Activated CD8-positive, alpha-beta memory T cell treated with anti-CD3 and anti-CD28 coated beads, Interleukin-2, amount 50 U/mL, for 1 hour (primary cell): ENCODE results near the gene TRIM29.

Experiments used
- DNase-seq: peaks from one replicate; pipeline ENCODE4 v3.0.0-alpha.2; 2020; ENCODE audit errors: extremely low read depth

The TRIM29 gene

DNA sequence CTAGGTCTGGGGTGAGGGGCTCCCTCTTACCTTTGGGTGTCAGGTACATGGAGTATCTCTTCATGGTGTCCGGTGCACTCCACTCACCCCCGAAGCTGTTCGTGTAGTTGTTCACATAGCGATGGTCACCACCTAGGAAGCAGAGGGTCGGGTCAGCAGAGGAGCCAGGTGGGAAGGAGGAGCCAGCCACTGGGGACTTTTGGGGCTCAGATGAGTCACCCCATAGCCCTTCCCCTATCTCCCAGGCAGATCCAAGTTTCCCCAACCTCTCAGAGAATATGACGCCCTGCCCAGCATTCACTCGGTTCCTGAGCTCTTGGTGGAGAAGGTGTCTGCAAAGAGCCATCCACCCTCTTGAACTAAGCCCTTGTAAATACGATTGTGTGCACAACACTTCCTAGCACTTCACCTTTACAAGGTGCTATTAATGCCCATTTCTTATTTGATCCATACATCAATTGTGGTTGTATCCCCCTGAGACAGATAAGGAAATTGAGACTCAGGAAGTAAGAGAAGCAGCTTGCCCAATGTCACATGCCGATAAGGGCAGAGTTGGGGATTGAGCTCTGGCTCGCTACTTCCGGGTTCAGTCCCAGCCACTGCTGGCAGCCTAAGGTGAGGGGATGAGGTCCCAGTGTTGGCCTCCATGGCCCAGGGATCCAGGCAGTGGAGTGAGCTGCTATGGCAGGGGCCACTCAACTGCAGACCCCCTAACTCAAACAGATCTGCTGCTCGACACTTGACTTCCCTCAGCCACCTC, 14.8 kb downstream of the TRIM29 start:
- DNase-seq, result no peak

DNA sequence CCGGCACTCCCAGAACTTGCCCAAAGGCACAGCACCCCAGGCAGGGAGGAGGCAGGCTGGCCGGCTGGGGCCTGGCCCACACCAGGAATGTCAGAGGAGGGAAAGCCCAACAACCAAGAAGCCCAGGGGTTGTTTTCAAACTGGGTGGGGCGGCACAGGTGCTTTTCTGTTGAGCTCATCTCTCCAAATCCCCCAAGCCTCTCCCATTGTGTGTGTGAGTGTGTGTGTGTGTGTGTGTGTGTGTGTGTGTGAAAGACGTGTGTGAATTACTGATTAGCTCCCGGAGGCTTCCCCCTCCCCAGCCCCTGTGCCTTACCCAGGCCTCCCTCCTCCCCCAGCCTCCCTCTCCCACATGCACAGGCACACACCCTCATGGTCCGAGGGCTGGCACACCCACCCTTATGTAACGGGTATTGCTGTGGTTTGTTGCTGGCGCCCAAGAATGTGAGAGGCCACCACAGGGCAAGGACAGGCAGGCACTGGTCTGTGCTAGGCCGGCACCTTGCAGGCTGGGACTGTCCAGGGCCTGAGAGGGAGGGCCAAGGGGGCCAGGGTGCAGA, 15.9 kb downstream of the TRIM29 start:
- no peak for DNase-seq

DNA sequence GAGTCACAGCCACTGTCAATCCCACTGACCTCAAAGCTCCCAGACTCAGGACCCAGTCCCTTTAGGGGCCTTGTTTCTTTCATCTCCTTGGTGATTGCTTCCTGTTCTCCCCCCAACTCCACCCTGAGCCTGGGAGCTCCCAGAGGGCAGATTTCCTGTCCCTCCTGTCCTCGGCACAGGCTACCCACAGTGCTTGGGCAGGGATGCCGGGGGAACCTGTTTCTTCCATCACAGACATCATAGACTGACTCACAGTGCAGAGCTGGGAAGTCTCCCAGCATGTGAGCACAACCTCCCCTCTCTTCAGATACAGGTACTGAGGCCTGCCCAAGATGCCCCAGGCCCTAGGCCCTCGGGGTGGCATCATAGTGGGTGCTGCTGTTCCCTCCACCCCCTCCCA, 16.6 kb downstream of the TRIM29 start:
- DNase-seq, result no peak

DNA sequence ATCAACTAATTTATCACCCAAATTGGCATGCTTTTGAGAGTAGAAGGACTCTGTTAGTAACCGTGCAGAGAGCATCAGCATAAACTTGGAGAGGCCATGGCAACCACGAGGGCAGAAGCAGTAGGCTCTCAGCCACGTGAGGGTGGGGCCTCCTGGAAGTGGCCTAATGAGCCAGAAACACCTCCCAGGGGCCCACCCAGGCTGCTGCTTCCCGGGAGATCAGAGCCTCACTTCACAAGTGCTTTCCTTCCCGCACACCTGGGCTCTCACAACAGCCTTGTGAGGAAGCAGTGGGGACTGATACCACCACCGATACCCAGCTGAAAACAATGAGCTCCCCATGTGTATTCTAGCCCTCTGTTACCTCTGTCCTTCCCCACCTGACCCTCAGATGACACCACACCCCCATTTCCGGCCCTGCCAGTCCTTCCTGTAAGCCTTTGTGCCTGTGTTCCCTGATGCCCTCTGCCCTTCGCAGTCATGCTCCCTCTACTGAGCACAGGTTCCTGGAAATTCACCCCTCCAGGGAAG, 17.0 kb downstream of the TRIM29 start:
- DNase-seq, result no peak

DNA sequence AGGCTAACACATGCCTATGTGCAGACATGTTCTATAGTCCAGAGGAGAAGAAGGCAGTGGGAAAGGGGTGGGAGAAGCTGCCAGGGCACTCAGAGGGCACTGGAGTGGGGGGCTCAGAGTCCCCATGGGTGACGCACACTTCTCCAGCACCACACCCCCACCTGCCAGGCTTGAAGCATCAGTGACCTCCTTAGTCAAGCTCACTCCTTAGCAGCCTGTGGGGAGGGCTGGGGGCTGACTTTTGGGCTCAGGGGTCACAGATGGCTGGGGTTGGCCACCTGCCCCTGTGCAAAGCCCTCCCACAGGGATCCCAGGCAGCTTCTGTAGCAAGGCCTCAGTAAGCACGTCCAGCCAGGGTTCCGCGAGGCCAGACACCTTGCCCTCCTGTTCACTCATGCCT, 18.8 kb downstream of the TRIM29 start:
- no peak for DNase-seq

DNA sequence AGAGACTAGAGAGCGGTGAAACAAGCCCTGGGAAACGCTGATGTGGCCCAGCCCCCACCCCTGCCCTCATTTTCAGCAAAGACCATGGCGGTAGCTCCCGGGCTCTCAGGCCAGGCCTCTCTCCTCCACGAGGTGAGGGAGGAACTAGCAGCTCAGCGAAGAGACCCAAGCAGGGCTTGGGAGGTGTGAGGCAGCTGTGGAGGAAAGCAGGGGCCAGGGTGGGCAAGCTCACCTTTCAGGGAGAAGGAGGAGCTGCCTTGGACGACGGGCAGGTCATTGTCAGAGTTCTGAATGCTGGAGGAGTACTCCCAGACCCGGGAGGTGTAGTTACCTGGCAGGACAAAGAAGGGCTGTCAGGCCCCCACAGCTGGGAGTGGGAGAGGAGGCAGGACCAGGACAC, 19.9 kb downstream of the TRIM29 start:
- no peak for DNase-seq

DNA sequence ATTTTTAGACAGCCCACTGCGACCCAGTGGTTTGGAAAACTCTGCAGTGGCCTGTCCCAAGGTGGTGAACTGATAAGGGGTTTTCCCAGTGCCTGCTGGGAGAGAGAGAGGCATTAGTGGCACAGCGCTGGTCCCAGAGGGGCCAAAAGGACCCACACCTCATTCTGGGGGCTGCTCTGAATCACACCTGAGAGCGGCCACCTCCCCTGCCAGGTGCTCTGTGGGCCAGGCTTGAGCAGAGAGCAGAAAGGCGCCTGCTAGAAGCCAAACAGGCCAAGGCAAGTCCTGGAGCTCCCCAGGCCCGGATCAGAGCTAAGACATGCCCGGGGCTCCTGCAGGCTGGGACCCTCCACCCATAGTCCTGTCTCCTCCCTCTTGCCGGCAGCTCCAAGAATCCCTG, 20.9 kb downstream of the TRIM29 start:
- DNase-seq, result no peak

DNA sequence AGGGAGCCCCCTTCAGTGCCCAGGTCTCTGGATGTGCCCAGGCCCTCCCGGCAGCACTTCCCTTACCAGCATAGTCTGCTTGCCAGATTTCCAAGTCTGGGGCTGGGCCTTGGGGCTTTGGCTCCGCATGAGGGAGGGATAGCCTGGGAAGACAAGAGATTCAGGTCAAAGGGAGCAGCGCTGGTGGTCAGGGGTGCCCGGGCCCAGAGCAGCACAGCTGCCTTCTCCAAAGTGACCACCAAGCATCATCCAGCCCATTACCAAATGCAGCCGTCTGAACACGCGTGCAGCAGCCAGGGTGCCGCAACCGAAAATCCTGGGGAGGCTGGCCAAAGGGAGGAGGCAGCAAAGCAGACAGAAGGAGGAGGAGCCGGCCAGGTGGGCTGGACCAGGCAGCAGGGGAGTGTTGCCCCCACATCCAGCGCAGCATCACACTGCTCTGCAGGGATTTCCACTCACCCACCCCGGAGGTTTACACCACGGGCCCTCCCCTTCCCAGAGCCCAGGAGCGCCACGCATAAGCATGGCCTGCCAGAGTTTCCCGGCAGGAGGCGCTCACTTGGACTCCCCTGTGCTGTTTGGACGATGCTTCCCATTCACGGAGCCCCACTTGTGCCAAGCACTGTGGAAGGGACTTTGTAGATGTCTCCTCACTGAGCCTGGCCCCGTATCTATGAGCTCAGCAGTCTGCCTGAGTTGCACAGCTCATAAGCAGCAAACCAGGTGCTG, 22.5 kb downstream of the TRIM29 start:
- DNase-seq, result no peak

DNA sequence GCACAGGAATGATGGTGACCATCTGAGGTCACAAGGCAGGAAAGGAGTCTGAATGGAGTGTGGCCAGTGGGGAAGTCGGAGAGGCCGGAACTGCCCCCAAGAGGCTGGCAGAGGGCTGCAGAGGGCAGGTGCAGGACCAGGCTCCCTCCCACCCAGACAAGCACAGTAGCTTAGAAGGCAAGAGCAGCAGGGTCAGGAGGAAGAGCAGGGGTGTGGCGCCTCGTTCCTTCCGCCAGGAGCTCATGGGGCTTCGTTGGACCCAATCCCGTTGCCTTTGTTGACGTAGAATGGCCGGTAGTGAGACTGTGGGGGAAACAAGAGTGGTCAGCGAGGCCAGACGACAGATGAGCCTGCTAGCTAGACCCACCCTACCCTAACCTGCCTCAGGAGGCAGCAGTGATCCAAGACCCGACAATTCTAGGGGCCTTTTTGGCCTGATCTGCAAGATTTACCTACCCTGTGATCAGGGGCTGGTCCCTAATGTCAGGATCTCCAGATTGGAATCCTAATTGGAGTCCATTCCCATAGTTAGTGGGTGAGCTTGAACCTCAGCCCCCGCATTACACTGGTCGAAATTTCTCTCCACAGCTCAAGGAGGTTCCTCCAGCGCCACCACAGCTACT, 25.6 kb downstream of the TRIM29 start:
- DNase-seq, result no peak

DNA sequence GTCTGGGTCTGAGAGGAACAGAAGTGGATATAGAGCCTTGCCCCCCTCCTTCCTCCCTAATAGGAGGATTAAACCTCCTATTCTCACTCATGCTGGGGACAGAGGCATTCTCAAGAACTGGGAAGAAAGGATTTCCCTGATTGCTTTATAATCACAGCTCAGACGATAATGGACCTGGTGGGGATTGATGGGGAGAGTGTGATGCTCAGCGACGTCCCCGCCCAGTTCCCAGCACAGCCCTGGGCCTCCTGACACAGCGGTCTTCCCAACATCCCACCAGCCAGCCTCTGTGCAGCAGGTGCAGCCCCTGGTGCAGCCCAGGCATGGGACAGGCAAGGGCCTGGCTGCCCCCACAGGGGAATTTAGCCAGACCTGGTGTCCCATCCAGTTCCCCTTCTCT, 28.4 kb downstream of the TRIM29 start:
- no peak for DNase-seq

DNA sequence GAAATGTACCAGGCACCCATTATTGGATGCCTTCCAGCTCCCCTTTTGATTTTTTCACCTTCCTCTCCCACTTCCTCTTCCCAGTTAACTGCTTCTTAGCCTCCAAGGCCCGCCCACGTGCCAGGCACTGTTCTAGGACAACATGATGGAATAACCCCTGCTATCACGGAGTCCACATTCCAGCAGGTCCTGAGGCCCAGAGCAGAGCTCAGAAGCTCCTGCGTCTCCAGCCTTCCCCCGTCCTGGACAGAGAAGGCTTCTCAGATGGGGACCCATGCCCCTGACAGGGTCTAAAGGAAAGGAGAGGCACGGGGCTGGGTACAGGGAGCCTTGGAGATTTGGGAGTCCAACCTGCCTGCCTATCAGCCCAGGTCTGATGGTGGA, 29.1 kb downstream of the TRIM29 start:
- DNase-seq, result no peak

DNA sequence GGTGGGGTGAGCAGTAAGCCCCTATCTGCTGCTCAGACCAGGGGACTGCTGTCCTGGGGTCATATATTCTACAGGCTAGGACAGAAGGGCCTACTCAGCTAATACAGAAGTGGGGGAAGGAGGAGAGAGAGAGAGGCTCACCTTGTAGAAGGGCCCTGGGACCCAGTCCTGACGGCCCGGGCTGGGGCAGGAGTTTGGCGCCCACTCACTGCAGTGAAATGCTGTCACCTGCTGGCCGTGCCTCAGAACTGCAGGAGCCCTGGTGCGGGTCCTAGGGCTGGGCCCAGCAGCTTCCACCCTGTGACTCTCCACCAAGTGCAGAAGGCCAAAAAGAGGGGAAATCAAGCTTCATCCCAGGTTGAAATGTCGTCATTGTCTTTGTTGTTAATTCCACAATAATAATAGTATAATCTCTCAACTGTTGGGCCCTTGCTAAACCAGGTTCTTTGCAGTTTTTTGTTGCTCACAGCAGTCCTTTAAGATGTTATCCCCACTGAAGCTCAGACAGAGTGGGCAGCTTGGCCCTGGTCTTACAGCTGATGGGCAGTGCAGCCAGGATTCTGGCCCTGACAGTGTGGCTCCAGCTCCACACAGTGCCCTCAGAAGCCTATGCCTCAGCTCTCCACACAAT, 29.6 kb downstream of the TRIM29 start:
- DNase-seq, result no peak

DNA sequence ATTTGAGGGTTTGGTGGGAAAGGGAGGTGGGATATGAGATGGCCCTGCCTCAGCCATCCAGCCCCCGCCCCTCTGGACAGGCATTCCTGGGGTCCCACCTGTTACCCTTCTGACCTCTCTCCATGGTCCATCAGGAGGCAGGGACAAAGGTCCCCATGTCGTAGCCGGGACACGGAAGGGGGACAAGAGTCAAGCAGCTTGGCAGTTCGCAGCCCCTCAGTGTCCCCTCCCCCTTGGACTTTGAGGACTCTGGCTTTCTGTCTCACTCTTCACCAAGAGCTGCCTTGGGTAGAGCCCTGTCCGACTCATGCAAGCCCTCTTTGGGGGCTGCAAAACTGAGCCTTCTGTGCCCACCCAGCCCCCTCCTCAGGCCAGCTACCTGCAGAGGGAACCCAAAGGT, 30.2 kb downstream of the TRIM29 start:
- DNase-seq, result no peak

DNA sequence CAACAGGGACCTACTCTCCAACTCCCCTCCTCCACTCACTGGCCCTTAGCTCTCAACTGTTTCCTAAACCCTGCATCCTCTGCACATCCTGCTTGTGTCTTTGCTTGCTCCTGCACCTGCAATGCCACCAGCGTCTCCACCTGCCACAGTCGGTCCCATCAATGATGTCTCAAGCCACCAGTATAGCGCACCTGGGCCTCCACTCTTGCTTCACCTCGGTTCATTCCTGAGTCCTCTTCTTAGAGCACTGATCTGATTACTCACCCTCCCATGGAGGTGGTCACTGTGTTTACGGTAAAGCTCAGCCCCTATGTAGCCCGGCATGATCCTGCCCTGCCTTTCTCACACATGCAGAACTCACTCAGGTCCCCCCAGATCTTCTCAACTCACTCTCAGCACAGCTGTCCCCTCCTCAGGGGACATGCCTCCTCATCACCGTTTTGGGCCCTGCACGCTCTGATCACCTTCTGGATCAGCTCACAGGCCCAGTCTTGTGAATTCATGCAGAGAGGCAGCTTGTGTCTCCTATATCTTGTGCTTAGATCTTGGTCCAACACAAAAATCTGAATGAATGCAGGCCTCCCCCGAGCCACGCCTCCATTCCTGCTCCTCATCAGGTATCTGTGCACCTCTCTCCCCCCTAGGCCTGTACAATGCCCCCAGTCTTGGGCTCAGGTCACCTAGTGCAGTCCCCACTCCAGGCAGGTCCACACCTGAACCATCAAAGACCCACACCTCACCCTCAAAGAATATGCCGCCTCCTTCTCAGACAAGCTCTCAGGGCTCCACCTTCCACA, 31.4 kb downstream of the TRIM29 start:
- no peak for DNase-seq

DNA sequence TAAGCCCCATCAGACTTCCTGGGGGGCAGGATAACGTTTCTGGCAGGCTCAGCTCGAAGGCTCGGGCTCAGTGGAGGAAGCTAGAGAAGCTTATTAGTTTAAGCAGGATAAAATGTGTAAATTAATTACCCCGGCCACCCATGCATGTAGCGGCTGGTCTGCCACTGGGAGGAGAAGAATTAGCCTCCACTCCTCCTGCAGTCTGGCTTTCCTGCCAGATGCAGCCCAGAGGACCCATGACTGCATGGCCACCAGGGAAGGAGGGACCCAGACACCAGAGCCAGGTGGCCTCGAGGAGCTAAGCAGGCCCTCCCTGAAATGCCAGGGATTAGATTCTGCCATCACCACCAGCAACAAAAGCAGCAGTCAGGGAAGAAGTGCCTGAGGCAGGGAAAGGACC, 32.3 kb downstream of the TRIM29 start:
- no peak for DNase-seq

DNA sequence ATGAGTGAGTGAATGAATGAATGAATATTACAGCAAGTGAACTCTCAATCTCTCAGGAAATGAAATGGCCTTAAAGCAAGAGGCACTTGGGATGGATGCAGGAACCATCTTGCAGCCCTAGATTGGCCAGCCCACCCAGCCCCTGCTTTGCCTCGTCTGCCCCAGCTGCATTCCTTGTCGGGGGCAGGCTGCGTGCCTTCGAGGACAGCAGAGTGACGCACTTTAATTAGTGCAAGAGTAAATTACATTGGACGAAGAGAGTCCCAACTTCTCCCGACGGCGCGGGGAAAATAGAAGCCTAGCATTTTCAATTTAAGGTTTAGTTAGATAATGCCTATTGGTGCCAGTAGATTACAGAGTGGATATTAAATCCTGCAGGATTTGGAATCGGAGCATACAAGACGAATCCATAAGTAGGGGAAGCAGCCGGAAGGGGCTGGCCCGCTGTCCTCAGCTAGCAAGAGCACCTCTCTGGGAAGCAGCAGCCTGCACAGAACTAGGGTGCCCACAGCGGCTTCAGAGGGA, 33.8 kb downstream of the TRIM29 start:
- no peak for DNase-seq

DNA sequence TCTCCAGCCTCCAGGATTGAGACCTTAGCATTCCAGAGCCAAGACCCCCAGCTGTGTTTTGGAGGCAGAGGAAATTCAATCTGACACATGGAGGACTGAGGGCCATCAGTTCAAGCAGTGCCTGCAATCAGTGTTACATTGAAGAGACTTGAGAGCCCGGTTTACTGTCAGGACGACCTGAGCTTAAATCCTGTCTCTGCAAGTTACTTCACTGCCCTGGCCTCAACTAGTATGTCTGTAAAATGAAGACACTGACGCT, 35.1 kb downstream of the TRIM29 start:
- no peak for DNase-seq

DNA sequence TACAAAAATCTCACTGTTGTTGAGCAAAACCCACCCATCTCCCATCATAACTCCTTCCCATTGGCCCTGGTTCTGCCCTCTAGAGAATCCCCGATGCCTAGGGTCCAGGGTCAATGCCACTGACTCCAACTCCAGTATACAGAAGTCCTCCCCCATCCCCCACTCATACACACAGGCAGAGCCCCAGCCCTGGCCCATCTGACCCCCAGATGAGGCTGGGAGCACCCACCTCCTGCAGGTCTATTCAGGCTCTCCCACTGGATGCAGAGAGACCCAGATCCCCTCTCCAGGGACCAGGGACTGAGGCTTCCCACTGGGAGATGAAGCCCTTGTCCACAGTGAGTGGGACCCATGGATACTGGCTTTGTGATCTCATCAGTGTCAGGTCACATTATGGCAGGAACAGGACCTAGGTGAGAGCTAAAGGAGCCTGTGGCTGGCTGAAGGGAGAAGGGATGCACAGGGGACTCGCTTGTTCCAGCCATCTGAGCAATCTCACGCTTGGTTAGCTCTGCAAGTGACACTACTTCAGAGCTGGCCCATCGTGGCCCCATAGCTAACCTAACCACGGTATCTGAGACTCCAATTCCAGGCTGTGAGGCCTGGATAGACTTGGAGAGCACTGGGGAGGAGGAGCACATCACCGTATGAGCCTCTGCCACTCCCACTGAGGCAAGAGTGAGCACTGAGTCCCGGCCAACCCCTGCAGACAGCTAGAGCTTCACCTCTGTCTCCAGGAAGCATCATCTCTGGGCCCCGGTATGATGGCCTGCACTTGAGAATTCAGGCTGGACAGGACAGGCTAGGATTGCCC, 35.7 kb downstream of the TRIM29 start:
- DNase-seq, result no peak

DNA sequence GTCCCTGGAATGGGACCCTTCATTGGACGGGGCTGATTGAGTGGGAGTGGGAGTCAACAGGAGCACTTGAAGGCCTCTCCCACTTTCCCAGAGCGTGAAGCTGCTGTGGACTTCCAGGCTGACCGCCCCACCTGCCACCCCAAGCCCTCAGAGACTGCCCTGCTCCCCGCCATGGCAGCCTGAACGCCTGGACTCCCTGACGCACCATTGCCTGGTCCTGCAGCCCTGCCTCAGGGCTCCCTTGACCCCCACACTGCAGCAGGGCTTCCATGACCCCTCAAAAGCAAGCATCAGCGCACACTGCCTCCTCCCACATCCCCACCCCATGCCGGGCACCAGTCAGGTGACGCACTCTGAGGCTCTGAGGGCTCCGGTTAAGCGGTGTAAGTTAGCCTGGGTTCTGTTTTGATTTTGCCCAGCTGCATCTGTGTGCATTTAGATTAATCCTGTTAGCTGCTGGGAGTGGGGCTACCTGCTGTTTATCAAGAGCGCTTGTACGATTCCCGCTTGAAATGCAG, 39.4 kb downstream of the TRIM29 start:
- DNase-seq, result no peak

DNA sequence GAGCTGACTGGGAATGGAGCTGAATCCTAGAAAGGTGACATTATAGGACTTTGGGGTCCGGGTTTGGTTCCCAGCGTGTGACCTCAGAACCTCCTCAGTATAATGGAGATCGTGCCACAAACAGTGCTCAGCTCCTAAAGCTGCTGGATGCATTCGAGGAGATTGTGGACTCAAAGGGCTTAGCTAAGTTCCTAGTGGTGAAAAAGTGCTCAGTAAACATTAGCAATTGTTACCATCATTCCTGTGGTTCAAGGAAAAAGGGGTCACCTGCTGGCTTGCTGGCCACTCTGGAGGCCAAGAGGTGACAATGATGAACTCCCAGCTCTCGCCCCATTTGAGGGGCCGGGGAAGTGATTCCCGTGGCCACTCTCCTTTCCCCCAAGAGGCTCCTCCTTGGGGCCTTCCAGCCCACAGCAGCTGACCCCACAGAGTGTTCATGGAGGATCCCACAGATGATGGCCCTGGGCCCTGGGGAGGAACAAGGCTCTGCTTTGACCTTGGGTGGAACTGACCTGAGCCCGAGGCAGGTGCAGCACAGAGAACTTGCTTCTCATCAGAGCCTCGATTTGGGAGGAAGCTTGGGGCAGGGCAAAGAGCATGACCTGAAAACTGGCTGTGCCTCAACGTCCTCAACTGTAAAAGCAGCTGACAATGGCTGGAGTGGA, 40.1 kb downstream of the TRIM29 start:
- no peak for DNase-seq
